AG09319 (cell line): ENCODE results near the gene ADGRE1.

Source experiments
- DNase-seq: peaks from one replicate; pipeline ENCODE4 v3.0.0-alpha.2; 2010; ENCODE audit warnings: low read depth; ENCODE audit errors: extremely low read depth
- TF ChIP-seq, protein P1 (sequence below): IDR thresholded peaks from 2 replicates; pipeline ENCODE4 v1.5.1; 2011; ENCODE audit warnings: low read depth, mild to moderate bottlenecking, inconsistent platforms, low read length, moderate library complexity

Gene ADGRE1, protein sequence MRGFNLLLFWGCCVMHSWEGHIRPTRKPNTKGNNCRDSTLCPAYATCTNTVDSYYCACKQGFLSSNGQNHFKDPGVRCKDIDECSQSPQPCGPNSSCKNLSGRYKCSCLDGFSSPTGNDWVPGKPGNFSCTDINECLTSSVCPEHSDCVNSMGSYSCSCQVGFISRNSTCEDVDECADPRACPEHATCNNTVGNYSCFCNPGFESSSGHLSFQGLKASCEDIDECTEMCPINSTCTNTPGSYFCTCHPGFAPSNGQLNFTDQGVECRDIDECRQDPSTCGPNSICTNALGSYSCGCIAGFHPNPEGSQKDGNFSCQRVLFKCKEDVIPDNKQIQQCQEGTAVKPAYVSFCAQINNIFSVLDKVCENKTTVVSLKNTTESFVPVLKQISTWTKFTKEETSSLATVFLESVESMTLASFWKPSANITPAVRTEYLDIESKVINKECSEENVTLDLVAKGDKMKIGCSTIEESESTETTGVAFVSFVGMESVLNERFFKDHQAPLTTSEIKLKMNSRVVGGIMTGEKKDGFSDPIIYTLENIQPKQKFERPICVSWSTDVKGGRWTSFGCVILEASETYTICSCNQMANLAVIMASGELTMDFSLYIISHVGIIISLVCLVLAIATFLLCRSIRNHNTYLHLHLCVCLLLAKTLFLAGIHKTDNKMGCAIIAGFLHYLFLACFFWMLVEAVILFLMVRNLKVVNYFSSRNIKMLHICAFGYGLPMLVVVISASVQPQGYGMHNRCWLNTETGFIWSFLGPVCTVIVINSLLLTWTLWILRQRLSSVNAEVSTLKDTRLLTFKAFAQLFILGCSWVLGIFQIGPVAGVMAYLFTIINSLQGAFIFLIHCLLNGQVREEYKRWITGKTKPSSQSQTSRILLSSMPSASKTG

DNA sequence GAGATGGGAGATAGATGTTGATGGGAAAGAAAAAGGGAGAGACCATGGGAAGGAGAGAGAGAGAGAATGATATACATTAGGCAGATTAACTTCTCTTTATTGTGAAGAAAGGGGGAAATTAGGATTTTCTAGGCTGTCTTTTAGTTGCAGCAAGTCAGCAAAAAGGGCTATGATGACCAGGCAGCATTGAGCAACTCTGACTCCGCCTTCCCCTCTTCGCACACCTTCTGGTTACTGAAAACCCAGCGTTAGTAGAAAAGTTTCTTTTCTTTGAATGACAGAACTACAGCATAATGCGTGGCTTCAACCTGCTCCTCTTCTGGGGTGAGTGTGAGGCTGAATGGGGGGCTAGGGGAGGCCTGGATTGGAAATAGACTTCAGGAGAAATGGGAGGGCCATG lies at the start of gene ADGRE1:
Gene ADGRE1, plus strand, starts transcription at position 264 of the 400 bp plus-strand sequence. Its CDS starts 30 bp downstream, at position 294.
- TF ChIP-seq, protein P1, sequence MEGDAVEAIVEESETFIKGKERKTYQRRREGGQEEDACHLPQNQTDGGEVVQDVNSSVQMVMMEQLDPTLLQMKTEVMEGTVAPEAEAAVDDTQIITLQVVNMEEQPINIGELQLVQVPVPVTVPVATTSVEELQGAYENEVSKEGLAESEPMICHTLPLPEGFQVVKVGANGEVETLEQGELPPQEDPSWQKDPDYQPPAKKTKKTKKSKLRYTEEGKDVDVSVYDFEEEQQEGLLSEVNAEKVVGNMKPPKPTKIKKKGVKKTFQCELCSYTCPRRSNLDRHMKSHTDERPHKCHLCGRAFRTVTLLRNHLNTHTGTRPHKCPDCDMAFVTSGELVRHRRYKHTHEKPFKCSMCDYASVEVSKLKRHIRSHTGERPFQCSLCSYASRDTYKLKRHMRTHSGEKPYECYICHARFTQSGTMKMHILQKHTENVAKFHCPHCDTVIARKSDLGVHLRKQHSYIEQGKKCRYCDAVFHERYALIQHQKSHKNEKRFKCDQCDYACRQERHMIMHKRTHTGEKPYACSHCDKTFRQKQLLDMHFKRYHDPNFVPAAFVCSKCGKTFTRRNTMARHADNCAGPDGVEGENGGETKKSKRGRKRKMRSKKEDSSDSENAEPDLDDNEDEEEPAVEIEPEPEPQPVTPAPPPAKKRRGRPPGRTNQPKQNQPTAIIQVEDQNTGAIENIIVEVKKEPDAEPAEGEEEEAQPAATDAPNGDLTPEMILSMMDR, result no peak
- no peak for DNase-seq

DNA sequence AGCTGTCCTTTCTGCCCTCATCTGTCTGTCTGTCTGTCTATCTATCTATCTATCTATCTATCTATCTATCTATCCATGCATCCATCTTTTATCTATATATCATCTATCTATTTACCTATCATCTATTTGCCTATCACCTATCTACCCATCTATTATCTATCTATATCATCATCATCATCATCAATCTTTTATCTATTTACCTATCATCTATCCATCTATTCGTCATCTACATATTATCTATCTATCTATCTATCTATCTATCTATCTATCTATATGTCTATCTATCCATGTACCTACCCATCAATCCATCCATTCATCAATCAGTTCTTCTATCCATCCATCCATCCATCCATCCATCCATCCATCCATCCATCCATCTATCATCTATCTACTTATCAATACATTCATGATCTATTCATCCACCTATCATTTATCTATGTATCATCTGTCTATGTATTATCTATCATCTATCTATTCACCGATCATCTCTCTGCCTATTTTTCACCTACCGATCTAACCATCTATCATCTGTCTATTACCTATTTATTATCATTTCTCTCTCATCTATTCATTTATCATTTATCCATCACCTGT lies 49.2 kb upstream of the ADGRE1 start:
- no peak for DNase-seq
- TF ChIP-seq, protein P1, result no peak

DNA sequence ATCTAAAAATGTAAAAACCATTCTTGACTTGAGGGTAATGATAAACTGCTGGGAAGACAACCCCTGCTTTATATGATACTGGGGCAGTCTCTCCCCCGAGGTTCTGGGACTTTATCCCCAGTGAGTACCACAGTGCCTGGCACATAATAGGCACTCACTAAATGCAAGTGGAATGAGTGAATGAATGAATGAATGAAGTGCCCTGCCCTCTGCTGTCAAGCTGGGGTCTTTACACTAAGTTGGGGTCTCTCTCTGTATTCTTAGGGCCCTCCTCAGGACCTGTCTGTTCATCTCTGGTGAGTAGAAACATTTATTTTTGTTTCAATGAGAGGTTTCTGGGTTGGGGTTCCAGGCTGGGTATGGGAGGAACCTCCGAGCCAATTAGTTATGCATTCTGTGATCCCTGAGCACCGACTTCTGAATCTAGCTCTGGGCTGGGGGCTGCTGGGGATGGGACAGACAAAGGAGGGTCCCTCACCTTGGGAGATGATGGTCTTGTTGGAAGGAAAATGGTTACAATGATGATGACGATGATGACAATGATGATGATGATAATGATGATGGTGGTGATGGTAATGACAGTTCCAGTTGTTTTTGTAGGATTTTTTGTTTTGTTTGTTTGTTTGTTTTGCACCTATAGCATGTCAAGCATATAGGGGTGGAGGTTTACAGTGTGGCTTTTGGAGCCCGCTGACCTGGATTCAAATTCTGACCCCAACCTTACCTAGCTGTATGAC lies 44.3 kb upstream of the ADGRE1 start:
- no peak for DNase-seq
- TF ChIP-seq, protein P1, result no peak

DNA sequence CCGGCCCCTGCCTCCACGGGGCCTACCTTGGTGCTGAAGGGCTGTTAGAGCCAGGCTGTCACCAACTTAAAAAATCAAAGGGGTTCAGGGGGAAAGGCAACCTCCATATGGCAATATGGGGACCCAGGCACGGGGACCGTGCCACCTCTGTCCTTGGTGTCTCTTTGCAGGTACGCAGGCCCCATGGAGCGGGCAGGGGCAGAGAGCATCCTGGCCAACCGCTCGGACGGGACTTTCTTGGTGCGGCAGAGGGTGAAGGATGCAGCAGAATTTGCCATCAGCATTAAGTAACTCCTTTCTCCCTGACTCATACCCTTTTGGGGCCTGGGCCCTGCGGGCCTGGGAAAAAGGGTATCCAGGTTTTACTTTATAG lies 39.6 kb upstream of the ADGRE1 start:
- no peak for DNase-seq
- TF ChIP-seq, protein P1, result no peak

DNA sequence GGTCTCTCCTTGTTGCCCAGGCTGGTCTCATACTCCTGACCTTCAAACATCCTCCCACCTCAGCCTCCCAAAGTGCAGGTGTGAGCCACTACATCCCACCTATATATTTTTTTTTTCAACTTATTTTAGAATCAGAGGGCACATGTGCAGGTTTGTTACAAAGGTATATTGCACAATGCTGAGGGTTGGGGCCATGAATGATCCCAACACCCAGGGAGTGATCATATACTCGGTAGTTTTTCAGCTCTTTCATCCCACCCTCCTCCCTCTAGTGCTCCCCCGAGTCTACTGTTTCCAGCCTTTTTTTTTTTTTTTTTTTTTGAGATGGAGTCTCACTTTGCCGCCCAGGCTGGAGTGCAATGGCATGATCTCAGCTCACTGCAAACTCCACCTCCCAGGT lies 38.4 kb upstream of the ADGRE1 start:
- TF ChIP-seq, protein P1, result no peak
- DNase-seq, result no peak

DNA sequence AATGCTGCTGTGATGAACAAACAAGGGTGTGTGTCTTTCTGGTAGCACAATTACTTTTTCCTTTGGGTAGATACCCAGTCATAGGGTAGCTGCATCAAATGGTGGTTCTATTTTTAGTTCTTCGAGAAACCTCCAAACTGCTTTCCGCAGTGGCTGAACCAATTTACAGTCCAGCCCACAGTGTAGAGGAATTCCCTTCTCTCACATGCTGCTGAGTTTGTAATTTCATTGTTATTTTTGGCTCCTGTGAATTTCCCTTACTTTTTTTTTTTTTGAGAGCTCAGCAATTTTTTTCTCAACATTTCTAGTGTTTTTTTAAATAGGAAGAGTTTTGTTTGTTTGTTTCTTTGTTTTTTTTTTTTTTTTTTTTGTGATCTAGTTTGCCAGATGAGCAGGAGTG lies 37.5 kb upstream of the ADGRE1 start:
- TF ChIP-seq, protein P1, result no peak
- DNase-seq, result no peak
